IMR-90 (cell line): Measurements from ENCODE around the gene UMODL1. TPM values are rescaled to one million over a fixed set of nuclear protein-coding genes. Genes with fewer than 3 reads are reported as not detected.

Experiments used
- ATAC-seq: fragments of 200-7000 bp; cut with Tn5 transposase; 2 replicates; pipeline ENCODE4 v1.9.1; 2020; ENCODE audit warnings: low read depth, mild to moderate bottlenecking, moderate library complexity
- BruUV-seq: library from RNA; stranded (reverse); fragments of 400-500 nt; replicated peaks from 2 replicates; lab custom pipeline; 2021; lab: Mats Ljungman, UMichigan
- CTCF ChIA-PET: fragments of 300-600 bp; formaldehyde crosslinking; extraction: SDS; loops from one replicate; lab custom pipeline; 2021; ENCODE audit warnings: antibody characterized with exemption; lab: Yijun Ruan, JAX
- POLR2A ChIA-PET: fragments of 300-600 bp; sonication (Branson Sonifier 250); formaldehyde crosslinking; loops from one replicate; lab custom pipeline; 2022; ENCODE audit warnings: antibody characterized with exemption; ENCODE audit not compliant: unreplicated experiment; lab: Charles Lee
- DNase-seq: peaks from one replicate; pipeline ENCODE4 v3.0.0; 2013
- H2AFZ ChIP-seq: replicated peaks from 2 replicates; pipeline ENCODE3; 2013; ENCODE audit warnings: low read length, mild to moderate bottlenecking; ENCODE audit not compliant: poor library complexity
- H2AK5ac ChIP-seq: 2 replicates; pipeline ENCODE4 v1.6.1; 2013; ENCODE audit warnings: low read depth, low read length, inconsistent platforms
- H2AK9ac ChIP-seq: replicated peaks from 2 replicates; pipeline ENCODE3; 2013; ENCODE audit warnings: mild to moderate bottlenecking, low read depth, low read length, moderate library complexity; ENCODE audit not compliant: poor library complexity
- H2BK120ac ChIP-seq: 2 replicates; pipeline ENCODE4 v1.6.1; 2013; ENCODE audit warnings: low read depth, low read length, inconsistent platforms
- H2BK15ac ChIP-seq: 3 replicates; pipeline ENCODE4 v1.6.1; 2013; ENCODE audit warnings: low read depth, low read length, inconsistent platforms
- H2BK20ac ChIP-seq: 2 replicates; pipeline ENCODE4 v1.6.1; 2013; ENCODE audit warnings: low read depth, mild to moderate bottlenecking, inconsistent platforms, low read length, moderate library complexity
- H2BK5ac ChIP-seq: 2 replicates; pipeline ENCODE4 v1.6.1; 2013; ENCODE audit warnings: mild to moderate bottlenecking, low read depth, low read length, inconsistent platforms; ENCODE audit not compliant: poor library complexity, severe bottlenecking
- H3K14ac ChIP-seq: replicated peaks from 2 replicates; pipeline ENCODE4 v1.6.1; 2013; ENCODE audit warnings: low read depth, low read length, inconsistent platforms
- H3K18ac ChIP-seq: 2 replicates; pipeline ENCODE4 v1.6.1; 2013; ENCODE audit warnings: low read depth, low read length, control low read depth
- H3K23ac ChIP-seq: 2 replicates; pipeline ENCODE4 v1.6.1; 2013; ENCODE audit warnings: low read depth, low read length, inconsistent platforms
- H3K27ac ChIP-seq: 2 replicates; pipeline ENCODE4 v1.5.1; 2013; ENCODE audit warnings: mild to moderate bottlenecking, control low read depth, low read length; ENCODE audit not compliant: insufficient read depth
- H3K27me3 ChIP-seq: 2 replicates; pipeline ENCODE4 v1.6.1; 2013; ENCODE audit warnings: low read length; ENCODE audit not compliant: control insufficient read depth, insufficient read depth
- H3K36me3 ChIP-seq: 2 replicates; pipeline ENCODE4 v1.6.1; 2013; ENCODE audit warnings: low read length, mixed read lengths; ENCODE audit not compliant: control insufficient read depth, insufficient read depth
- H3K4ac ChIP-seq: 2 replicates; pipeline ENCODE4 v1.6.1; 2013; ENCODE audit warnings: low read depth, low read length, inconsistent platforms
- H3K4me1 ChIP-seq: 2 replicates; pipeline ENCODE4 v1.6.1; 2013; ENCODE audit warnings: low read length, mixed read lengths; ENCODE audit not compliant: control insufficient read depth, insufficient read depth
- H3K4me2 ChIP-seq: 2 replicates; pipeline ENCODE4 v1.6.1; 2013; ENCODE audit warnings: low read depth, mild to moderate bottlenecking, control low read depth, low read length, moderate library complexity
- H3K4me3 ChIP-seq: 2 replicates; pipeline ENCODE4 v1.5.1; 2013; ENCODE audit warnings: low read depth, mild to moderate bottlenecking, control low read depth, low read length, moderate library complexity; ENCODE audit not compliant: insufficient read depth
- H3K56ac ChIP-seq: 2 replicates; pipeline ENCODE4 v1.6.1; 2013; ENCODE audit warnings: low read length, inconsistent platforms; ENCODE audit not compliant: insufficient read depth; ENCODE audit errors: extremely low read depth
- H3K79me1 ChIP-seq, 2 experiments: 2 replicates each; pipeline ENCODE4 v1.6.1; 2013; ENCODE audit warnings: low read length in 2 of 2, inconsistent platforms in 1 of 2, low read depth in 1 of 2
- H3K9ac ChIP-seq: 2 replicates; pipeline ENCODE4 v1.6.1; 2013; ENCODE audit warnings: low read depth, low read length, control low read depth
- H3K9me1 ChIP-seq: 2 replicates; pipeline ENCODE4 v1.6.1; 2013; ENCODE audit warnings: low read length, inconsistent platforms; ENCODE audit not compliant: insufficient read depth
- H3K9me3 ChIP-seq: 2 replicates; pipeline ENCODE4 v1.6.1; 2013; ENCODE audit warnings: low read length; ENCODE audit not compliant: control insufficient read depth, insufficient read depth
- H4K20me1 ChIP-seq: 2 replicates; pipeline ENCODE4 v1.6.1; 2013; ENCODE audit warnings: low read length, inconsistent platforms; ENCODE audit not compliant: insufficient read depth
- H4K5ac ChIP-seq: 2 replicates; pipeline ENCODE4 v1.6.1; 2013; ENCODE audit warnings: mild to moderate bottlenecking, low read depth, low read length, control low read depth
- H4K8ac ChIP-seq, 2 experiments: 2 replicates each; pipeline ENCODE4 v1.6.1; 2013; ENCODE audit warnings: low read depth in 2 of 2, low read length in 2 of 2, control low read depth in 1 of 2, inconsistent platforms in 1 of 2
- H4K91ac ChIP-seq: 2 replicates; pipeline ENCODE4 v1.6.1; 2013; ENCODE audit warnings: low read depth, low read length, inconsistent platforms; ENCODE audit not compliant: insufficient read depth
- CEBPB ChIP-seq: IDR thresholded peaks from 2 replicates; pipeline ENCODE4 v1.6.1; 2012; ENCODE audit warnings: low read depth, low read length, improper control_type of control experiment
- FOS ChIP-seq: fragments of 150-350 bp; IDR thresholded peaks from 2 replicates; pipeline ENCODE4 v1.6.1; 2016; ENCODE audit warnings: low read depth, low read length
- MAFK ChIP-seq: IDR thresholded peaks from 2 replicates; pipeline ENCODE4 v1.6.1; 2012; ENCODE audit warnings: low read depth, low read length, improper control_type of control experiment
- MAZ ChIP-seq: IDR thresholded peaks from 2 replicates; pipeline ENCODE4 v1.6.1; 2012; ENCODE audit warnings: low read depth, mild to moderate bottlenecking, low read length, improper control_type of control experiment, moderate library complexity, borderline replicate concordance
- MXI1 ChIP-seq: IDR thresholded peaks from 2 replicates; pipeline ENCODE4 v1.6.1; 2012; ENCODE audit warnings: low read depth, mild to moderate bottlenecking, low read length, moderate library complexity, borderline replicate concordance
- NFE2L2 ChIP-seq: fragments of 150-350 bp; IDR thresholded peaks from 2 replicates; pipeline ENCODE4 v1.6.1; 2016; ENCODE audit warnings: low read depth, mild to moderate bottlenecking, low read length
- RAD21 ChIP-seq: IDR thresholded peaks from 2 replicates; pipeline ENCODE4 v1.6.1; 2012; ENCODE audit warnings: low read length, improper control_type of control experiment
- RFX5 ChIP-seq: IDR thresholded peaks from 2 replicates; pipeline ENCODE4 v1.8.0; 2012; ENCODE audit warnings: low read depth, mild to moderate bottlenecking, low read length, moderate library complexity
- WGBS, 2 experiments: methylation state at CpG; one replicate each; pipeline versions ENCODE4 v1.1.5 to v1.1.7; 2013; ENCODE audit warnings: missing lambda C conversion rate in 2 of 2; ENCODE audit not compliant: insufficient read length in 1 of 2; ENCODE audit errors: extremely low coverage in 2 of 2; 5-methylcytosine and 5-hydroxymethylcytosine counted together
- dilution Hi-C: fragments of 300-500 bp; cut with HindIII; formaldehyde crosslinking; loops from one replicate; pipeline ENCODE4 v1.14.3; 2018; ENCODE audit warnings: low sequenced_read_pairs; ENCODE audit not compliant: unreplicated experiment
- in situ Hi-C: fragments of 300-500 bp; cut with MboI; formaldehyde crosslinking; loops from 3 replicates; pipeline ENCODE4 v1.14.3; 2019; ENCODE audit warnings: low sequenced_read_pairs, inconsistent platforms, mixed read lengths
- intact Hi-C: fragments of 100-400 bp; cut with micrococcal nuclease; formaldehyde crosslinking; loops from 2 replicates; pipeline ENCODE4 v1.10.0; 2022
- polyA plus RNA-seq, 3 experiments: library from polyadenylated mRNA; depleted of rRNA; stranded (reverse); fragments of >200 nt; gene quantifications; 2 replicates each; pipeline ENCODE4 v1.2.3, GENCODE V29; 2012; ENCODE audit warnings: low replicate concordance in 1 of 3
- total RNA-seq: library from RNA; depleted of rRNA; stranded (reverse); fragments of >200 nt; gene quantifications from 2 replicates; pipeline ENCODE4 v1.2.3, GENCODE V29; 2012
- TF ChIP-seq, protein P1 (sequence below): fragments of 150-350 bp; IDR thresholded peaks from 2 replicates; pipeline ENCODE4 v1.6.1; 2017; ENCODE audit warnings: mild to moderate bottlenecking, antibody characterized with exemption, low read length, low read depth
- TF ChIP-seq, protein P2 (sequence below): conservative IDR thresholded peaks from 2 replicates; pipeline ENCODE4 v1.5.1; 2012; ENCODE audit warnings: mild to moderate bottlenecking, low read depth, low read length, improper control_type of control experiment
- TF ChIP-seq, protein P3 (sequence below): fragments of 150-350 bp; IDR thresholded peaks from 2 replicates; pipeline ENCODE4 v1.6.1; 2016; ENCODE audit warnings: low read depth, mild to moderate bottlenecking, low read length, moderate library complexity, borderline replicate concordance

Gene UMODL1
- total and polyA plus RNA-seq, 2 of the 4 experiments (the other 2 are of a cell fraction): 0.02 TPM; not detected in 1

DNA sequence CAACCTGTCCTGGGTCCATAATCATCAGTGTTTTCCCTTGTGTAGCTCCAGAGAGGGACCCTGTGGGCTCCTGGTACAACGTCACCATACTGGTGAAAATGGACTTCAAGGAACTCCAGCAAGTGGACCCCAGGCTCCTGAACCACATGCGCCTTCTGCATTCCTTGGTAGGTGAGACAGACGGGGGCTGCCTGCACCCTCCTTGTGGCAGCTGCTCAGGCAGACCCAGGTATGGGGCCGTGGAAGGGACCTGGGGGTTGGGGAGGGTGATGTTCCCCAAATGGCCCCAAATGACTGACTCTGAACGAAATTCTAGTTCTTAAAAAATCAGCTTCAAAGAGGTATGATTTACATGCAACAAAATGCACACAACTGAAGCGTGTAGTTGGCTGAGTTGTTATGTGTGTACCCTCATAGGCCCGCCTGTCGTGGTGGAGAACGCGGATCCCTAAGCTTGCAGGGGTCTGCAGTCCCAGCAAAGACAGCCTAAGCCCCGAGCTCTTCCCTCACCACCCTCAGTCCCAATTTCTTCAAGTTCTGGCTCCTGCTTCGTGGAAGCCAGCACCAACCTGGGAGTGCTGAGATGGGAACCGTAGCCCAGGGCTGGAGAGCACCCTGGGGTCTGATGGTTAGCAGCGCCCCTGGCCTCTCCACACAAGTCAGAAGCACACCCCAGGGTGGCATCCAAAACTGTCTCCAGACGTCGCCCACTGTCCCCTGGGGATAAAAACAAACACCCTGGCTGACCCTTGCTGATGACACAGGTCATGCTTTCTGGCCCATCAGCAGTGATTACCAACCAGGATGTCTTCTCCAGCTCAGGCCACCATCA is 14.3 kb downstream of the UMODL1 start (continued):
- TF ChIP-seq, protein P1, sequence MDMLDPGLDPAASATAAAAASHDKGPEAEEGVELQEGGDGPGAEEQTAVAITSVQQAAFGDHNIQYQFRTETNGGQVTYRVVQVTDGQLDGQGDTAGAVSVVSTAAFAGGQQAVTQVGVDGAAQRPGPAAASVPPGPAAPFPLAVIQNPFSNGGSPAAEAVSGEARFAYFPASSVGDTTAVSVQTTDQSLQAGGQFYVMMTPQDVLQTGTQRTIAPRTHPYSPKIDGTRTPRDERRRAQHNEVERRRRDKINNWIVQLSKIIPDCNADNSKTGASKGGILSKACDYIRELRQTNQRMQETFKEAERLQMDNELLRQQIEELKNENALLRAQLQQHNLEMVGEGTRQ: no peak

DNA sequence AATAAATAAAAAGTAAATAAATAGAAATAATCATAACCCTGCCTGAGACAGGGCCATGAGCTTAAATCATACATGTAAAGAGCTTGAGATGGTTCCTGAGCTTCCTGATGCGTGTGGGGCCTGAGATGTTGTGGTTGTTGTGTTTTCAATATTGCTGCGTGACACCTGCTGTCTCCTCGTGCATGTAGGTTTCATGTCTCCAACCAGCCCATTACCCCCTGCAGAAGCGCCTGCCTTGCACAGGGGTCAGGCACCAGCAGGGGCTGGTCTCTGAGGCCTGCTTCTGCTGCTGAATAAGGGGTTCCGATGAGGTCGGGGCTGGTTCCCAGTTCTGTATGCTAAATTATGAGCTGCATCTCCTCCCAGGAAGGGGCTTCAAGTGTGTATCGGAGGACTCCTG is 15.9 kb downstream of the UMODL1 start:
- no peak overlapping the region for H3K14ac ChIP-seq
- no peak overlapping the region for H3K9ac ChIP-seq
- H2AK9ac ChIP-seq: no peak overlapping the region
- H2BK15ac ChIP-seq: no peak overlapping the region
- no peak overlapping the region for H2BK5ac ChIP-seq
- CTCF ChIA-PET: no interaction called here
- intact Hi-C loops: no loop called here
- dilution Hi-C loops: no loop called here
- H2BK120ac ChIP-seq: no peak overlapping the region
- no peak overlapping the region for H3K27ac ChIP-seq
- no peaks in the 10 kb centered on the region for H3K4me1 ChIP-seq
- BruUV-seq: no TSS peak
- H4K8ac ChIP-seq: no peak overlapping the region
- no peaks in the 10 kb centered on the region for H3K9me3 ChIP-seq
- no peak overlapping the region for H4K5ac ChIP-seq
- DNase-seq: no peak
- peaks cover 2% of the 10 kb centered on the region; the same call in 1 of the 2 replicates for H3K27me3 ChIP-seq
- in situ Hi-C loops: no loop called here
- H4K91ac ChIP-seq: no peak overlapping the region
- no peak overlapping the region for H2BK20ac ChIP-seq
- H3K18ac ChIP-seq: no peak overlapping the region
- no peak overlapping the region for H3K4me3 ChIP-seq
- no peaks in the 10 kb centered on the region for H4K20me1 ChIP-seq
- POLR2A ChIA-PET: no interaction called here
- H3K23ac ChIP-seq: no peak overlapping the region
- no peak overlapping the region for H2AK5ac ChIP-seq
- H3K79me1 ChIP-seq: no peaks in the 10 kb centered on the region
- no peaks in the 10 kb centered on the region for H3K36me3 ChIP-seq
- WGBS, 2 experiments: no CpG with 5 or more reads among the region's 7 CpGs
- H3K4me2 ChIP-seq: no peak overlapping the region
- no peak overlapping the region for H3K56ac ChIP-seq
- no peak for ATAC-seq
- H2AFZ ChIP-seq: peak overlapping the region; percentile 50
- no peaks in the 10 kb centered on the region for H3K9me1 ChIP-seq
- H3K4ac ChIP-seq: no peak overlapping the region
- TF ChIP-seq CEBPB (no peak), MAZ (no peak), MXI1 (no peak), MAFK (no peak), RAD21 (no peak), RFX5 (no peak), NFE2L2 (no peak), FOS (no peak)
- TF ChIP-seq, protein P1: no peak
- TF ChIP-seq, protein P2, sequence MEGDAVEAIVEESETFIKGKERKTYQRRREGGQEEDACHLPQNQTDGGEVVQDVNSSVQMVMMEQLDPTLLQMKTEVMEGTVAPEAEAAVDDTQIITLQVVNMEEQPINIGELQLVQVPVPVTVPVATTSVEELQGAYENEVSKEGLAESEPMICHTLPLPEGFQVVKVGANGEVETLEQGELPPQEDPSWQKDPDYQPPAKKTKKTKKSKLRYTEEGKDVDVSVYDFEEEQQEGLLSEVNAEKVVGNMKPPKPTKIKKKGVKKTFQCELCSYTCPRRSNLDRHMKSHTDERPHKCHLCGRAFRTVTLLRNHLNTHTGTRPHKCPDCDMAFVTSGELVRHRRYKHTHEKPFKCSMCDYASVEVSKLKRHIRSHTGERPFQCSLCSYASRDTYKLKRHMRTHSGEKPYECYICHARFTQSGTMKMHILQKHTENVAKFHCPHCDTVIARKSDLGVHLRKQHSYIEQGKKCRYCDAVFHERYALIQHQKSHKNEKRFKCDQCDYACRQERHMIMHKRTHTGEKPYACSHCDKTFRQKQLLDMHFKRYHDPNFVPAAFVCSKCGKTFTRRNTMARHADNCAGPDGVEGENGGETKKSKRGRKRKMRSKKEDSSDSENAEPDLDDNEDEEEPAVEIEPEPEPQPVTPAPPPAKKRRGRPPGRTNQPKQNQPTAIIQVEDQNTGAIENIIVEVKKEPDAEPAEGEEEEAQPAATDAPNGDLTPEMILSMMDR: no peak
- TF ChIP-seq, protein P3, sequence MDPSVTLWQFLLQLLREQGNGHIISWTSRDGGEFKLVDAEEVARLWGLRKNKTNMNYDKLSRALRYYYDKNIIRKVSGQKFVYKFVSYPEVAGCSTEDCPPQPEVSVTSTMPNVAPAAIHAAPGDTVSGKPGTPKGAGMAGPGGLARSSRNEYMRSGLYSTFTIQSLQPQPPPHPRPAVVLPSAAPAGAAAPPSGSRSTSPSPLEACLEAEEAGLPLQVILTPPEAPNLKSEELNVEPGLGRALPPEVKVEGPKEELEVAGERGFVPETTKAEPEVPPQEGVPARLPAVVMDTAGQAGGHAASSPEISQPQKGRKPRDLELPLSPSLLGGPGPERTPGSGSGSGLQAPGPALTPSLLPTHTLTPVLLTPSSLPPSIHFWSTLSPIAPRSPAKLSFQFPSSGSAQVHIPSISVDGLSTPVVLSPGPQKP: no peak
